PC-9 (cell line): ENCODE data around the gene MOK.

ENCODE experiments used
- EZH2 ChIP-seq: fragments of 200-600 bp; sonication (generic); IDR thresholded peaks from 2 replicates; pipeline ENCODE4 v1.8.0; 2017; ENCODE audit warnings: antibody characterized with exemption, low read depth
- TF ChIP-seq, protein P1 (sequence below): fragments of 200-600 bp; sonication (generic); conservative IDR thresholded peaks from 2 replicates; pipeline ENCODE4 v1.6.1; 2017; ENCODE audit warnings: mixed run types, antibody characterized with exemption, mild to moderate bottlenecking, moderate library complexity

DNA sequence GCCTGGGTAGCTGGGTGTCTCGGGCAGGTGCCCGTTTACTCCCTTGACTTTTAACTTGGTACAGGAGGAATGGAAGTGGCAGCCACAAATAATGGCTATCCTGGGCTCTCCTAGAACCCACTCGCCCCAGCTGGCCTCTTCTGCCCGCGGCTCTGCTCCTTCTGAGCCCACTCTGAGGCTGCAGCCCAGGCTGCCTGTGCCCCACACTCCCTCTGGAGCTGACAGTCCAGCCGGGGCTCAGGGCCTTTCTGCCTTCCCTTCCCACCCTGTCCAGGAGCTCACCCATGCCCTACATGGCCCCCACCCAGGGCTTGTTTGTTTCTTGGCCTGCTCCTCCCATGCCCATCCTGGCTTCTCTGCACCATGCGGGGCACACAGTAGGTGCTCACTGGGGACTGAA, 30.2 kb upstream of the MOK start:
- TF ChIP-seq, protein P1, sequence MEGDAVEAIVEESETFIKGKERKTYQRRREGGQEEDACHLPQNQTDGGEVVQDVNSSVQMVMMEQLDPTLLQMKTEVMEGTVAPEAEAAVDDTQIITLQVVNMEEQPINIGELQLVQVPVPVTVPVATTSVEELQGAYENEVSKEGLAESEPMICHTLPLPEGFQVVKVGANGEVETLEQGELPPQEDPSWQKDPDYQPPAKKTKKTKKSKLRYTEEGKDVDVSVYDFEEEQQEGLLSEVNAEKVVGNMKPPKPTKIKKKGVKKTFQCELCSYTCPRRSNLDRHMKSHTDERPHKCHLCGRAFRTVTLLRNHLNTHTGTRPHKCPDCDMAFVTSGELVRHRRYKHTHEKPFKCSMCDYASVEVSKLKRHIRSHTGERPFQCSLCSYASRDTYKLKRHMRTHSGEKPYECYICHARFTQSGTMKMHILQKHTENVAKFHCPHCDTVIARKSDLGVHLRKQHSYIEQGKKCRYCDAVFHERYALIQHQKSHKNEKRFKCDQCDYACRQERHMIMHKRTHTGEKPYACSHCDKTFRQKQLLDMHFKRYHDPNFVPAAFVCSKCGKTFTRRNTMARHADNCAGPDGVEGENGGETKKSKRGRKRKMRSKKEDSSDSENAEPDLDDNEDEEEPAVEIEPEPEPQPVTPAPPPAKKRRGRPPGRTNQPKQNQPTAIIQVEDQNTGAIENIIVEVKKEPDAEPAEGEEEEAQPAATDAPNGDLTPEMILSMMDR = no peak
- no peak for TF ChIP-seq EZH2
